Measurements from ENCODE around the gene SNCA. TPM values are rescaled to one million over a fixed set of nuclear protein-coding genes. Genes with fewer than 3 reads are reported as not detected.

The SNCA gene
- 10 to 100 TPM; 11.6 to 12.2 TPM for total RNA-seq

DNA sequence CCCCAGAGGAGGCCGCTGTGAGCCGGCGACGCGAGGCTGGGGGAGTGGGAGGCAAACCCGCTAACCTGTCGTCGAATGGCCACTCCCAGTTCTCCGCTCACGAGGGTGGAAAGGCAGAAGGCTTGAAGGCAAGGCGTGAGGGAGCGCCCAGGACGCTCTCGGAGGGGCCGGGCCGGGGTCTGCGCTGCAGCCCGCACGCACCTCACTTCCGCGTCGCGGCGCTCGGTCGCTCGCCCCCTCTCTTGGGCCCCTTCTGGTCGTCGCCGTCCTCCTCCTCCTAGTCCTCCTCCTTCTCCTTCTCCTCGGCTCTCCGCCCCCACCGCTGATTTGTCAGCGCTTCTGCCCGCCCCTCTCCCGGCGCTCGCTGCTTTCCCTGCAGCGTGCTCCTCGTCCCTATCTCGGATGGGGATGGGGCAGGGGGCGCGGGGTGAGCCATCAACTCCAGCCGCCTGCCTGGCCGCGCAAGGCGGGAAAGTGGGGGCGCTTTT lies at the start of gene SNCA:
TSS of gene SNCA (minus strand) at position 265 of the 488 bp plus-strand sequence. CDS start 1,494 bp downstream, outside the sequence.
- Mint-ChIP-seq H3K4me1 (peaks cover 33% of the 10 kb centered on the region), H3K27me3 (peaks cover 53% of the 10 kb centered on the region), H3K36me3 (ENCODE audit: low read depth) (peaks cover 6% of the 10 kb centered on the region), H3K9me3 (no peaks in the 10 kb centered on the region), H3K27ac (no peak within 1 kb of the TSS), H3K4me3 (peak within 1 kb of the TSS; percentile 74)
- DNase-seq = peak; percentile 46
- POLR2A ChIA-PET = no interaction called here
- CTCF ChIA-PET = no interaction called here

DNA sequence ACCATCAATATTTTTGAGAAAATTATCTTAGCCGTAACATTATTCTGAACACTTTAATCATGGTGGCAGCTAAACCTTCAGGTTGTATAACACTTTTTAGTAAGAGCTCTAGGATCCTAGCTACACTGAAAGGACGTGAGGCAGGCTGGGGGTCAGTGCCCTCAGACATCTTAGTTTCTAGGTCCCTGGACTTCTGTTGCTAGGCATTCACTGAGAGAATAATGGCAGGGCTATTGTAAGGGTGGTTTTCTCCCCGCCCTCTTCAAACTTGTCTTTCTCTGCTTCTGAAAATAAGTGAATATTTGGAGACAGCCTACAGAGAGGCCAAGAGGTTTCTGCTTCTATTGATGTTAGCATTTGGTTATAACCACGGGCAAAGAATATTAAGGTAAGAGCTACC lies 42.3 kb upstream of the SNCA start:
- ChIA-PET POLR2A (no interaction called here), CTCF (no interaction called here)
- Mint-ChIP-seq H3K27ac (no peak overlapping the region), H3K4me1 (no peaks in the 10 kb centered on the region), H3K36me3 (ENCODE audit: low read depth) (no peaks in the 10 kb centered on the region), H3K4me3 (no peak overlapping the region), H3K27me3 (peaks cover 12% of the 10 kb centered on the region), H3K9me3 (no peaks in the 10 kb centered on the region)
- no peak for DNase-seq

DNA sequence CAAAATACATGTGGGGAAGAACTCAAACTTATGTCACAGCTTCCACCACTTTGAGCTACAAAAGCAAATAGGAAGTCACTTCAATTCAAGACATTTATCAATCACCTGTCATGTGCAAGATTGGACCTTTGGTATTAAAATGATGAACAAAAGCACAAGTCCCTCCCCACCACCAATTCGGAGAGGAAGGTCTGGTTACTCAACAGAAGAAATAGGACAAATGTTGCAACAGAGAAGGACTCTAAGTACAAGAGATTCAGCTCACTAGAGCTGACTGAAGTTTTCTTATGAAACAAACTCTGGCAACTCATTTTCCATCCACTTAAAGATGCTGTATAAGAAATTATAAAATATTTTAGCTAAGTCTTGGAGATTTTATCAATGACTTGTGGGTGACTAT lies 41.6 kb upstream of the SNCA start:
- DNase-seq = no peak
- no peak overlapping the region for H3K27ac Mint-ChIP-seq
- H3K36me3 Mint-ChIP-seq (ENCODE audit: low read depth) = no peaks in the 10 kb centered on the region
- H3K27me3 Mint-ChIP-seq = peaks cover 12% of the 10 kb centered on the region
- H3K4me3 Mint-ChIP-seq = no peak overlapping the region
- ChIA-PET POLR2A (no interaction called here), CTCF (interaction anchor here (0.6 kb wide), 1 partner anchor 88 kb away, joined by 3 read pairs; no protein-coding TSS in a partner anchor)
- no peaks in the 10 kb centered on the region for H3K4me1 Mint-ChIP-seq
- H3K9me3 Mint-ChIP-seq = no peaks in the 10 kb centered on the region

GRCh38 chr4:89876548-89876947 lies 39.6 kb upstream of the SNCA start:
- no peaks in the 10 kb centered on the region for H3K4me1 Mint-ChIP-seq
- H3K27me3 Mint-ChIP-seq = peaks cover 9% of the 10 kb centered on the region
- no peak overlapping the region for H3K4me3 Mint-ChIP-seq
- H3K9me3 Mint-ChIP-seq = no peaks in the 10 kb centered on the region
- ChIA-PET POLR2A (no interaction called here), CTCF (no interaction called here)
- no peak for DNase-seq
- no peaks in the 10 kb centered on the region for H3K36me3 Mint-ChIP-seq (ENCODE audit: low read depth)
- H3K27ac Mint-ChIP-seq = no peak overlapping the region

DNA sequence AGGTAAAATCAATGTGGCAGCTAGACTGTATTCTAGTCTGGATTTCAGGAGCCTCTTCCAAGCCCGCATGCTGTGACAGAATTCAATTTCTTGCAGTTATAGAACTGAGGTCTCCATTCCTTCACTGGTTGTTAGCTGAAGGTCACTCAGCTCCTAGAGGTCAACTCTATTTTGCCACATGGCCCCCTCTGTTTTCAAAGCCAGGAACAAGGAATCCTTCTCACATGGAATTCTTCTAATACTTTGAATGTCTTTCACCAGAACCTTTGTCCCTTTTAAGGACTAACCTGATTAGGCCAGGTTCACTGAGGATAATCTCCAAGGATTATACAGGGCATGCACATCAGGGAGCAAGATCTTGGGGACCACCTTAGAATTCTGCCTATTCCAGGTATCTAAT lies 34.2 kb upstream of the SNCA start:
- no peak for DNase-seq
- ChIA-PET CTCF (no interaction called here), POLR2A (no interaction called here)
- Mint-ChIP-seq H3K4me3 (no peak overlapping the region), H3K27ac (no peak overlapping the region), H3K9me3 (no peaks in the 10 kb centered on the region), H3K27me3 (no peaks in the 10 kb centered on the region), H3K4me1 (no peaks in the 10 kb centered on the region), H3K36me3 (ENCODE audit: low read depth) (no peaks in the 10 kb centered on the region)

DNA sequence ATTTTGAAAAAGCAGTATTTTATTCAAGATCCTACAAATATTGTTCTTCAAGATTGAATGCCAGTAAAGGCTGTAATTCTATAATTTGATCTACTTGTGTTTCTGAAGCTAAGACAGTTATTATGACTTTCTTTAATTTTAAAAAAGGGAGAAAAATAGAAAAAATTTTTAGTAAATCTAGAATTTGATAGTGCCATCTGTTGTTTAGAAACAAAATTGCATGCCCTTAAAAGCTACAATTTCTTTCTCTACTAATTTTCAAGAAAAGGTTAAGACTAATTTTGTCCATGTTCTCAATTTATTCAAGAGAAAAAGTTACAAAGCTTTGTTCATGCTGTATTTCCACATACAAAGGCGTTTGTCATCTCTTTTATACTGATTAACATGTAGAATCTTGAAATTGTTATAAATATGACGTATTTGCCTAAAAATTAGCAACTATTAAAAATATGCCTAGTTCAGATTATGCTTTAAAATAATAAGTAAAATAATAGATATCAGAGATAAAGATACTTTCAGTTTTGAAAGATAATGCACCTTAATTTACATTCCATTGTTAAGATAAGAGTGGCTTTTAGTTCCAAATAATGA lies 32.1 kb upstream of the SNCA start:
- Mint-ChIP-seq H3K4me3 (no peak overlapping the region), H3K9me3 (no peaks in the 10 kb centered on the region), H3K27me3 (peaks cover 2% of the 10 kb centered on the region), H3K36me3 (ENCODE audit: low read depth) (no peaks in the 10 kb centered on the region), H3K4me1 (no peaks in the 10 kb centered on the region), H3K27ac (no peak overlapping the region)
- POLR2A ChIA-PET = no interaction called here
- DNase-seq = no peak
- CTCF ChIA-PET = interaction anchor here (0.8 to 1.1 kb wide), 5 partner anchors 23 to 642 kb away, joined by 3 to 4 read pairs (median 3); partner anchors contain the start of gene MMRN1

GRCh38 chr4:89868276-89868675 lies 31.3 kb upstream of the SNCA start:
- H3K27ac Mint-ChIP-seq = no peak overlapping the region
- CTCF ChIA-PET = interaction anchor here (0.8 to 1.1 kb wide), 4 partner anchors 22 to 386 kb away, joined by 3 to 4 read pairs (median 3); partner anchors contain the start of gene MMRN1
- peaks cover 4% of the 10 kb centered on the region for H3K27me3 Mint-ChIP-seq
- no peaks in the 10 kb centered on the region for H3K9me3 Mint-ChIP-seq
- H3K36me3 Mint-ChIP-seq (ENCODE audit: low read depth) = no peaks in the 10 kb centered on the region
- no peaks in the 10 kb centered on the region for H3K4me1 Mint-ChIP-seq
- no peak overlapping the region for H3K4me3 Mint-ChIP-seq
- DNase-seq = no peak
- POLR2A ChIA-PET = no interaction called here

GRCh38 chr4:89863533-89863932 lies 26.6 kb upstream of the SNCA start:
- H3K27me3 Mint-ChIP-seq = peaks cover 14% of the 10 kb centered on the region
- no peaks in the 10 kb centered on the region for H3K4me1 Mint-ChIP-seq
- CTCF ChIA-PET = no interaction called here
- no peaks in the 10 kb centered on the region for H3K9me3 Mint-ChIP-seq
- no peak overlapping the region for H3K27ac Mint-ChIP-seq
- POLR2A ChIA-PET = no interaction called here
- no peak overlapping the region for H3K4me3 Mint-ChIP-seq
- no peaks in the 10 kb centered on the region for H3K36me3 Mint-ChIP-seq (ENCODE audit: low read depth)
- DNase-seq = no peak

DNA sequence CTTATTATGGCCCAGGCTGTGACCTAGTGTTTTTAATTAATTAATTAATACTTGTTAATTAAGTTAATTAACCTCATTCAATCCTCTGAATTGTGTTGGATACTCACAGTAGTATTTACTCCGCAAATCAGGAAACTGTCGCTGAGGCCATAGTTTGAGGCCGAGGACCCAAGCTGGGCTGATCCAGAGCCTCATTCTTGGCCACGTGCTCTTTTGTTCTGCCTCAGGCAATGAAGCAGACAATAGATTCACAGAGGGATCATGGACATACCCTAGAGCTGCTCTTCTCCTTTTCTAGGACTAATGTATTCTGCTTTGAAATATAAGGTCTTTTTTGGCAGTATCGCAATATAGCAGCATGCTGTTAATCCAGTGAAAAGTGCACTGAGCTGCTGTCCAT lies 24.0 kb upstream of the SNCA start:
- no peaks in the 10 kb centered on the region for H3K9me3 Mint-ChIP-seq
- H3K27ac Mint-ChIP-seq = no peak overlapping the region
- no peak overlapping the region for H3K4me3 Mint-ChIP-seq
- peaks cover 14% of the 10 kb centered on the region for H3K27me3 Mint-ChIP-seq
- no peaks in the 10 kb centered on the region for H3K36me3 Mint-ChIP-seq (ENCODE audit: low read depth)
- POLR2A ChIA-PET = no interaction called here
- CTCF ChIA-PET = no interaction called here
- H3K4me1 Mint-ChIP-seq = no peaks in the 10 kb centered on the region
- no peak for DNase-seq

- Mint-ChIP-seq H3K9me3 (peaks cover 1% of the 10 kb centered on the region), H3K4me3 (no peak overlapping the region)
Observed at GRCh38 chr4:89855236-89855635, 18.3 kb upstream of the SNCA start.

DNA sequence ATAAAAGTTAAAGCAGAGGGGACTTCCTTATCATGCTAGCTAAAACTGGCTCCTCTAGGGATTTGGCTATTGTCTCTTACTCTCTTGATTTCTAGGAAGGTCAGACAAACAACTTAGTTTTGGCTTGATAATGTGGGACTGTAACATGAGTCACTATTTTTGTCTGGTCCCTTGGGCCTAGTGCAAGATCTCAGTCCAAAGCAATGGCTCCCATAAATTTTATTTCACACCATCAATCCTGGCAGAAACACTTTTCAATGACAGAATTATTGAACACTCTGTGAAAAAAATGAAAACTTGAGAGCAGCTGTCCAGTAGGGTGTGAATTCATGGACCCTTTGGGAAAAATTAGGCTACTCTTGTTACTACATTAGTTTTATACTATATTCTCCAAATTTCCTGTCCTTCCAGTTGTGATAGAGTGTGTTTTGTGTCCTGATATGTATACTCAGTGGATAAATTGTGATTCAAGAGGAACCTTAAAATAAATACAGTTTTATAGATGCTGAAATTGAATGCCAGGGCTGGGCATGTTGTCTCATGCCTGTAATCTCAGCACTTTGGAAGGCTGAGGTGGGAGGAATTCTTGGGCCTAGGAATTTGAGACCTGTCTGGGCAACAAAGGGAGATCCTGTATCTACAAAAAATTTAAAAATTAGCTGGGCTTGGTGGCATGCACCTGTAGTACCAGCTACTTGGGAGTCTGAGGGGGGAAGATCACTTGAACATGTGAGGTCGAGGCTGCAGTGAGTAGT lies 10.8 kb upstream of the SNCA start:
- ChIA-PET CTCF (no interaction called here), POLR2A (no interaction called here)
- Mint-ChIP-seq H3K4me3 (no peak overlapping the region), H3K9me3 (peaks cover 9% of the 10 kb centered on the region), H3K36me3 (ENCODE audit: low read depth) (peaks cover 7% of the 10 kb centered on the region), H3K27me3 (peaks cover 2% of the 10 kb centered on the region), H3K27ac (no peak overlapping the region), H3K4me1 (no peaks in the 10 kb centered on the region)
- DNase-seq = no peak

More at GRCh38 chr4:89855236-89855635, 18.3 kb upstream of the SNCA start:
- CTCF ChIA-PET = no interaction called here
- no peaks in the 10 kb centered on the region for H3K4me1 Mint-ChIP-seq
- no peak for DNase-seq
- H3K27ac Mint-ChIP-seq = no peak overlapping the region
- H3K36me3 Mint-ChIP-seq (ENCODE audit: low read depth) = peaks cover 1% of the 10 kb centered on the region
- POLR2A ChIA-PET = no interaction called here
- peaks cover 7% of the 10 kb centered on the region for H3K27me3 Mint-ChIP-seq

DNA sequence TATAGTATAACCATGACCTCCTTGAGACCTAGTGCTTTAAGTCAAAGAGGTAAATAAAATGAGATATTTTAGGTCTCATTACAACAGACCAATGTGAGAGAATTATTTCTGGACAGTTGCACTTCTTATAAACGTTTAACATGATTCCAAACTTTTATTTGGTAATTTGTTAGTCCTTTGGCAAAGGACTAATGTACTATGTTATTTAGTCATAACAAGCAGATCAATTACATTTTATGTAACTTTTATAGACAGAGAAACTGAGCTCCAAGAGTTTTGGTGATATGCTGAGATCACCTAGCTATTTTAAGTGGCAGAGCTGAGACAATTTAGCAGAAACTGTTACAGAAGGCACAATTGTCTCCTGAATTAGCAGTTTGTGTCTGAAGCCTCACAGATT lies 2.6 kb upstream of the SNCA start:
- no peak for DNase-seq
- Mint-ChIP-seq H3K9me3 (no peaks in the 10 kb centered on the region), H3K4me1 (peaks cover 29% of the 10 kb centered on the region), H3K4me3 (no peak overlapping the region), H3K27me3 (peaks cover 50% of the 10 kb centered on the region), H3K36me3 (ENCODE audit: low read depth) (peaks cover 3% of the 10 kb centered on the region), H3K27ac (no peak overlapping the region)
- CTCF ChIA-PET = no interaction called here
- POLR2A ChIA-PET = no interaction called here

GRCh38 chr4:89837993-89838390 lies 1.0 kb upstream of the SNCA start:
- H3K36me3 Mint-ChIP-seq (ENCODE audit: low read depth) = peaks cover 6% of the 10 kb centered on the region
- peaks cover 54% of the 10 kb centered on the region for H3K27me3 Mint-ChIP-seq
- H3K27ac Mint-ChIP-seq = no peak overlapping the region
- CTCF ChIA-PET = no interaction called here
- peaks cover 33% of the 10 kb centered on the region for H3K4me1 Mint-ChIP-seq
- POLR2A ChIA-PET = no interaction called here
- no peak for DNase-seq
- no peaks in the 10 kb centered on the region for H3K9me3 Mint-ChIP-seq
- peak overlapping the region; percentile 74 for H3K4me3 Mint-ChIP-seq
